Lung (tissue), 13 donors: ENCODE measurements around the gene ERI3. TPM values are rescaled to one million over a fixed set of nuclear protein-coding genes. Genes with fewer than 3 reads are reported as not detected.

Experiments
- ATAC-seq: fragments of 200-7000 bp; cut with Tn5 transposase; one replicate; pipeline ENCODE4 v1.9.1; 2020; ENCODE audit warnings: moderate number of reproducible peaks; ENCODE audit not compliant: insufficient read depth, low FRiP score
- DNase-seq, 3 donors: peaks; one replicate each; pipeline ENCODE4 v3.0.0-alpha.2; 2013 to 2017
- H3K27ac ChIP-seq, 2 donors: one replicate each; pipeline ENCODE4 v1.5.1; 2013; ENCODE audit warnings: mild to moderate bottlenecking in 2 of 2, moderate library complexity in 2 of 2, control low read depth in 1 of 2, inconsistent platforms in 1 of 2, low read depth in 1 of 2, low read length in 1 of 2
- H3K27me3 ChIP-seq, 3 donors: one replicate each; pipeline ENCODE4 v1.5.1; 2013; ENCODE audit warnings: low read length in 2 of 3; ENCODE audit not compliant: control insufficient read depth in 3 of 3, insufficient read depth in 3 of 3
- H3K36me3 ChIP-seq, 4 donors: one replicate each; pipeline ENCODE4 v1.5.1; 2013; ENCODE audit warnings: low read length in 4 of 4, mild to moderate bottlenecking in 1 of 4, moderate library complexity in 1 of 4; ENCODE audit not compliant: control insufficient read depth in 4 of 4, insufficient read depth in 4 of 4
- H3K4me1 ChIP-seq, 5 donors: one replicate each; pipeline ENCODE4 v1.5.1; 2013; ENCODE audit warnings: low read length in 5 of 5, mild to moderate bottlenecking in 2 of 5, moderate library complexity in 1 of 5; ENCODE audit not compliant: control insufficient read depth in 5 of 5, insufficient read depth in 5 of 5
- H3K4me3 ChIP-seq: one replicate; pipeline ENCODE4 v1.5.1; 2013; ENCODE audit warnings: mild to moderate bottlenecking, control low read depth, moderate library complexity
- H3K9ac ChIP-seq, 2 donors: one replicate each; pipeline ENCODE4 v1.5.1; 2013; ENCODE audit warnings: low read length in 2 of 2, control low read depth in 1 of 2; ENCODE audit not compliant: insufficient read depth in 1 of 2
- H3K9me3 ChIP-seq, 4 donors: one replicate each; pipeline ENCODE4 v1.5.1; 2013; ENCODE audit warnings: low read length in 3 of 4, mild to moderate bottlenecking in 1 of 4, moderate library complexity in 1 of 4; ENCODE audit not compliant: control insufficient read depth in 4 of 4, insufficient read depth in 3 of 4
- CTCF ChIP-seq: IDR thresholded peaks from 2 replicates; pipeline ENCODE4 v1.5.1; 2012; ENCODE audit warnings: mild to moderate bottlenecking; ENCODE audit errors: control extremely low read depth, extremely low read depth
- WGBS, 2 donors: extraction: QIAGEN DNeasy Blood & Tissue Kit; methylation state at CpG; one replicate each; pipeline ENCODE4 v1.1.7; 2013; 5-methylcytosine and 5-hydroxymethylcytosine counted together
- polyA plus RNA-seq, 2 donors: library from polyadenylated mRNA; stranded (reverse); fragments of 200-250 nt; gene quantifications; one replicate each; pipeline ENCODE4 v1.2.1, GENCODE V29; 2013
- small RNA-seq: library from RNA; depleted of rRNA; stranded (forward); fragments of <200 nt; gene quantifications from one replicate; pipeline ENCODE3, GENCODE V24; 2014; ENCODE audit warnings: low replicate concordance
- total RNA-seq, 2 donors: library from RNA; depleted of rRNA in 1 of 2; stranded (reverse); fragments of >200 nt in 1 of 2; gene quantifications; one replicate each; pipeline ENCODE4 v1.2.1, GENCODE V29; 2014 to 2021
- donor health status: control.
- donor health status: control.
- donor health status: Bipolar disorder and iron deficiency.
- donor health status: healthy.
- donor health status: DM: yes; HTN: yes; CAD: no.

The ERI3 gene
- total and polyA plus RNA-seq, 4 donors, result 26.6 to 56.2 (median 40.8) TPM

- DNase-seq (no peak), ATAC-seq (no peak)
- WGBS, 2 donors, result 86 to 90% methylated on average over 1 of the region's 1 CpG
- H3K36me3 ChIP-seq, result no peaks in the 10 kb centered on the region
- no peaks in the 10 kb centered on the region for H3K4me1 ChIP-seq
- H3K9me3 ChIP-seq, result no peaks in the 10 kb centered on the region
- no peak for TF ChIP-seq CTCF
- no peaks in the 10 kb centered on the region for H3K27me3 ChIP-seq
- no peak overlapping the region for H3K9ac ChIP-seq
- no peak overlapping the region for H3K4me3 ChIP-seq
- H3K27ac ChIP-seq, result no peak overlapping the region
Measured at GRCh38 chr1:44174630-44175029, 180.4 kb downstream of the ERI3 start.

Small RNAs within 50 kb of the gene (small RNA-seq; reads per million reads assigned to genes)
- gene AL035417.1 (not detected), gene RNU6-369P (not detected)

Other genes with a start within 250 kb of the ERI3 start
- under 1 TPM in 1 of 2 donors, not detected in 1; 0.28 TPM for gene KLF17, start 236.4 kb downstream of the ERI3 start, total RNA-seq
- under 1 TPM; 0.14 to 0.21 TPM for gene KLF17, start 236.4 kb downstream of the ERI3 start, polyA plus RNA-seq
- not detected for gene KLF18, start 213.6 kb downstream of the ERI3 start, total RNA-seq
- gene KLF18, start 213.6 kb downstream of the ERI3 start, polyA plus RNA-seq, result not detected
- 10 to 100 TPM; 36.6 to 41.1 TPM for gene DMAP1, start 141.8 kb downstream of the ERI3 start, total RNA-seq
- 10 to 100 TPM; 26.5 to 33.6 TPM for gene DMAP1, start 141.8 kb downstream of the ERI3 start, polyA plus RNA-seq
- gene RNF220, start 50.0 kb upstream of the ERI3 start, total RNA-seq, result 10 to 100 TPM; 44.9 to 65.2 TPM
- 10 to 100 TPM; 73.9 to 75.8 TPM for gene RNF220, start 50.0 kb upstream of the ERI3 start, polyA plus RNA-seq